Brain microvascular endothelial cell (primary cell): ENCODE measurements around the gene FPR2.
"Not testable (repeated sequence)": the region's sequence is repeated elsewhere in the genome, so short reads cannot be mapped to it uniquely, and the experiment has no call there.

Experiments used
- DNase-seq: peaks from one replicate; pipeline ENCODE4 v3.0.0-alpha.2; 2020
- H3K27ac ChIP-seq: fragments of 250-450 bp; sonication (Bioruptor Pico); 2 replicates; pipeline ENCODE4 v1.5.1; 2020; ENCODE audit warnings: mild to moderate bottlenecking, moderate library complexity
- H3K27me3 ChIP-seq: fragments of 250-450 bp; sonication (Bioruptor Pico); replicated peaks from 2 replicates; pipeline ENCODE4 v1.5.1; 2020; ENCODE audit warnings: mild to moderate bottlenecking
- H3K36me3 ChIP-seq: fragments of 250-450 bp; sonication (Bioruptor Pico); replicated peaks from 2 replicates; pipeline ENCODE4 v1.5.1; 2020; ENCODE audit warnings: mild to moderate bottlenecking
- H3K4me3 ChIP-seq: 2 replicates; pipeline ENCODE4 v1.5.1; 2011; ENCODE audit warnings: low read depth, mild to moderate bottlenecking, control low read depth, low read length, moderate library complexity
- CTCF ChIP-seq: IDR thresholded peaks from 2 replicates; pipeline ENCODE4 v1.5.1; 2011; ENCODE audit warnings: low read depth, mild to moderate bottlenecking, moderate library complexity, low read length, control low read depth, inconsistent platforms; ENCODE audit errors: missing control alignments
- in situ Hi-C: cut with HindIII; loops from 2 replicates; pipeline ENCODE4 v1.10.0; 2017; ENCODE audit warnings: low sequenced_read_pairs, low pct_ligation_motif_present

FPR2 gene

GRCh38 chr19:51737389-51737788, 23.6 kb upstream of the FPR2 start:
- in situ Hi-C loops: no loop called here
- no peaks in the 10 kb centered on the region for H3K27me3 ChIP-seq

GRCh38 chr19:51737924-51738323, 23.1 kb upstream of the FPR2 start:
- Histone ChIP-seq H3K36me3 (no peaks in the 10 kb centered on the region), H3K27me3 (no peaks in the 10 kb centered on the region), H3K4me3 (no peak overlapping the region), H3K27ac (no peak overlapping the region)
- no peak for DNase-seq
- no peak for TF ChIP-seq CTCF
- in situ Hi-C loops: no loop called here

More at GRCh38 chr19:51737389-51737788, 23.6 kb upstream of the FPR2 start:
- Histone ChIP-seq H3K36me3 (no peaks in the 10 kb centered on the region), H3K27ac (no peak overlapping the region), H3K4me3 (no peak overlapping the region)
- no peak for DNase-seq
- TF ChIP-seq CTCF: no peak

- H3K27ac ChIP-seq, H3K27me3 ChIP-seq, in situ Hi-C loops, H3K36me3 ChIP-seq, DNase-seq, H3K4me3 ChIP-seq: not testable (repeated sequence)
These were observed 22.5 kb upstream of the FPR2 start for GRCh38 chr19:51738523-51738922.

- no peaks in the 10 kb centered on the region for H3K27me3 ChIP-seq
- no peaks in the 10 kb centered on the region for H3K36me3 ChIP-seq
- TF ChIP-seq CTCF: no peak
- no peak overlapping the region for H3K27ac ChIP-seq
- in situ Hi-C loops: no loop called here
- DNase-seq: no peak
- H3K4me3 ChIP-seq: no peak overlapping the region
These were observed 21.3 kb upstream of the FPR2 start for GRCh38 chr19:51739466-51740213.

GRCh38 chr19:51740356-51740755, 20.6 kb upstream of the FPR2 start:
- Histone ChIP-seq H3K27me3 (no peaks in the 10 kb centered on the region), H3K36me3 (no peaks in the 10 kb centered on the region), H3K4me3 (no peak overlapping the region), H3K27ac (no peak overlapping the region)
- in situ Hi-C loops: no loop called here
- DNase-seq: no peak
- no peak for TF ChIP-seq CTCF

GRCh38 chr19:51742789-51743188, 18.2 kb upstream of the FPR2 start:
- peak overlapping the region; percentile 79 for H3K27ac ChIP-seq
- DNase-seq: peak; percentile 37
- in situ Hi-C loops: no loop called here
- no peak overlapping the region for H3K4me3 ChIP-seq
- no peaks in the 10 kb centered on the region for H3K27me3 ChIP-seq
- no peak for TF ChIP-seq CTCF
- H3K36me3 ChIP-seq: no peaks in the 10 kb centered on the region
